ENCODE results near the gene NEURL1B. TPM values are rescaled to one million over a fixed set of nuclear protein-coding genes. Genes with fewer than 3 reads are reported as not detected.
A peak's percentile ranks its signal among the peaks of the same experiment; 100 is the strongest.

The NEURL1B gene
- total and polyA plus RNA-seq, 12 donors: 9.8 to 99.9 (median 41.5) TPM

- DNase-seq: no peak
- 85 to 90% (median 89%) methylated on average over 13 to 22 of the region's 22 CpGs for WGBS, 4 donors
- TF ChIP-seq POLR2A (IDR thresholded peaks at IDR 0.05) (no peak), CTCF (IDR thresholded peaks at IDR 0.05) (peak in 1 of 6 experiments; percentile 8)
- Histone ChIP-seq H3K36me3 (replicated peaks in 1 of 2) (no peaks in the 10 kb centered on the region), H3K27ac (no peak overlapping the region), H3K4me3 (no peak overlapping the region), H3K9me3 (replicated peaks in 1 of 3) (no peaks in the 10 kb centered on the region), H3K27me3 (no peaks in the 10 kb centered on the region), H3K4me1 (replicated peaks in 1 of 2) (no peaks in the 10 kb centered on the region)
- intact Hi-C loops (cut with DNase I): no loop called here
These were observed 18.7 kb upstream of the NEURL1B start for GRCh38 chr5:172622091-172623046.

DNA sequence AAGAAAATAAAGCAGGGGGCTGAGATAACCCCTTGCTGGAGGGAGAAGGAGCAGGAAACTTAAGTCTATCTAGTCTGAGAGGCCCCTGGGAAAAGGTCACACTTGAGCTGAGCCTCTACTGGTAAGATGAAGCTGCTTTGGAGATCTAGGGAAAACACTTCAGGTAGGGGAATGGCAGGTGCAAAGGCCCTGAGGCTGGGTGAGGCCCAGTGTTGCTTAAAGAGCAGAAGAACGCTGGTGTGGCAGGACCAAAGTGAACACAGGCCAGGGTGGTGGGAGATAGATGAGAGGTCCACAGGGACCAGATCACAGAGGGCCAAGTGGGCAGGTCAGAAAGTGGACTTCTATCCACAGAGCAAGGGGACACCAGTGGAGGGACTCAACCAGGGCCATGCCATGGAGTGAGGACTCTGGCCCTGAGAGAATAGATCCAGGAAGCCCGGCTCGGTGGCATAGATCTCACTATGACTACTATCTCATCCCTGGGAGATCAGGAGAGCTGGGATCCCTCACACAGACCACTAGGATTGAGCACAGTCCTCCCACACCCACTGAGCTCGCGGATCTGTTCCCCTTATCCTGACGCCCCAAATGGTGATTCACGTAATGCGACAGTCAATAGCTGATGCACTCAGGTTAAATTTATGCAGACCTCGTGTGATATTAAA, 17.6 kb upstream of the NEURL1B start:
- no peaks in the 10 kb centered on the region for H3K4me1 ChIP-seq (replicated peaks in 1 of 2)

DNA sequence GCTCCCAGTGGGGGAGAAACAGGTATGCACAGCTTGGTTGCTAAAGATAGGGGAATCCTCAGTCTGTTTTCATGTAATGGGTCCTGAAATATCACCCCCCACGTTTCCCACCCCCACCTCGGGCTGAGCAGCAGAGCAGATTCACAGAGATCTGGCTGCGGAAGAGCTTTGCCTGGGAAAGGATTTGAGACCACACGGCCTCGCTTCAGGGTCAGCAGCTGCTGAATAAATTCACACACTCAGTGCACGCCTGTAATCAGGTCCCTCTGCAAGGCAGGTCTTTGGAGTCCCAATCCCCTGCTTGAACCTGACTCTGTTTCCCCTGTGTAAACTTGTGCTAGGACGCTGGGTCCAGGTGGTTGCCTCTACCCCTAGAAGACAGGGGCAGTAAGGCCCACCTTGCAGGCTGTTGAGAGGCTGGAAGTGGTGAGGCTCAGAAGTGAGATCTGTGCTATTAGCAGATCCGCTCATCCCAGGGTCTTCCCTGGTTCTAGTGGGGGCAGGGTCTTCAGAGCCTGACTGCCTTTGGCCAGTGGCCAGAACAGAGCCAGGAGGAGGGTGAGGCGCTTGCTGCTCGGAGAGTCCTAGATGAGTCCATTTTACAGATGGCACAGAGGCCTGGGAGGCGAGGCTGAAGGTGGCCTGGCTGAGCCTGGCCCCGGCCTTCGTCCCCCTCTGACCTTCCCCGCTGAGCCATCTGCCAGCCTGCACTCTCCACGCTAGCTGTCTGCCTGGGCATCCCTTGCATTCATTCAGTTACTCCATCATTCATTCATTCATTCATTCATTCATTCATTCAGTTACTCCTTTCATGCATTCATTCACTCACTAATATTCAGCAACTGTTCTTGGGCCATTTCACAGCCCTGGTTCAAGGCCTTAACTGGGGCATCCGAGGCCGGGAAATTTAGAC, 16.7 kb upstream of the NEURL1B start:
- no peak for DNase-seq
- Histone ChIP-seq H3K27ac (no peak overlapping the region), H3K36me3 (replicated peaks in 1 of 2) (no peaks in the 10 kb centered on the region), H3K9me3 (replicated peaks in 1 of 3) (no peaks in the 10 kb centered on the region), H3K4me1 (replicated peaks in 1 of 2) (no peaks in the 10 kb centered on the region), H3K27me3 (no peaks in the 10 kb centered on the region), H3K4me3 (no peak overlapping the region)
- intact Hi-C loops (cut with DNase I): no loop called here
- WGBS, 4 donors: 80 to 86% (median 82%) methylated on average over 11 to 17 of the region's 17 CpGs
- TF ChIP-seq CTCF (IDR thresholded peaks at IDR 0.05): no peak

More for the DNA sequence above, 17.6 kb upstream of the NEURL1B start:
- WGBS, 4 donors: 86 to 93% (median 93%) methylated on average over 5 to 9 of the region's 9 CpGs
- Histone ChIP-seq H3K4me3 (no peak overlapping the region), H3K27ac (no peak overlapping the region), H3K9me3 (replicated peaks in 1 of 3) (no peaks in the 10 kb centered on the region), H3K36me3 (replicated peaks in 1 of 2) (no peaks in the 10 kb centered on the region), H3K27me3 (no peaks in the 10 kb centered on the region)
- intact Hi-C loops (cut with DNase I): no loop called here
- TF ChIP-seq POLR2A (IDR thresholded peaks at IDR 0.05): no peak
- TF ChIP-seq CTCF (IDR thresholded peaks at IDR 0.05): no peak
- no peak for DNase-seq
